Anterior cingulate cortex (tissue), 58 donors: ENCODE measurements around the gene NEDD4.
"Not testable (repeated sequence)": the region's sequence is repeated elsewhere in the genome, so short reads cannot be mapped to it uniquely, and the experiment has no call there.

Source experiments
- DNase-seq, 58 donors: peaks; one replicate each; lab custom pipeline; 2025; lab: John Stamatoyannopoulos, UW

NEDD4 gene

DNA sequence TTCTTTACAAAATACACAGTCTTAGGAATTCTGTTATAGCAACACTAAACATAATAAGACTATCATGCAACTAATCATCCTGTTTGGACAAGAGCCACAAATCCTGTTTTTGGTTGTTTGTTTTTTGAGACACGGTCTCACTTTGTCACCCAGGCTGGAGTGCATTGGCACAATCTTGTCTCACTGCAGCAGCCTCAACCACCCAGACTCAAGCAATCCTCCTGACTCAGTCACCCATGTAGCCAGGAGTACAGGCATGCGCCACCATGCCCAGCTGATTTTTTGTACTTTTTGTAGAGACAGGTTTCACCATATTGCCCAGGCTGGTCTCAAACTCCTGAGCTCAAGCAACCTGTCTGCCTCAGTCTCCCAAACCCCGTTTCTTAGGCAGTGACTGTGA is 28.3 kb downstream of the NEDD4 start:
- no peak for DNase-seq

DNA sequence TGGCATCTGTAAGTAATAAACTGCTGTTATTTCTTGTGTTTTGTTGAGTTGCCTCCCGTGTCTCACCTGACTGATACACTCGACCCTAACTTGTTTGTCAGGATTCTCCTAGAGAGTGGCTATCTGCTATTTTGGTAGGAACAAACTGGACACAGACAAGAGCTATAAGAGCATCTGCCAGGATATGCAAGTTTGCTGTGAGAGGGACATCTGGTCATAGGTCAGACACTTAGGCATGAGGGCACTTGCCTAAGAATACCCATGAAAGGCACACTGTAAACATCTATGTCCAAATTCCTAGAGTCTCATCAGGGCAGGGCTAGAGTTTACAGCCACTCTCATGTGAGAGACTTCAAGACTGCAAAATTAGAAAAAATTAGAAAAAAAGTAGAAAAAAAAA is 32.5 kb downstream of the NEDD4 start:
- DNase-seq: no peak

DNA sequence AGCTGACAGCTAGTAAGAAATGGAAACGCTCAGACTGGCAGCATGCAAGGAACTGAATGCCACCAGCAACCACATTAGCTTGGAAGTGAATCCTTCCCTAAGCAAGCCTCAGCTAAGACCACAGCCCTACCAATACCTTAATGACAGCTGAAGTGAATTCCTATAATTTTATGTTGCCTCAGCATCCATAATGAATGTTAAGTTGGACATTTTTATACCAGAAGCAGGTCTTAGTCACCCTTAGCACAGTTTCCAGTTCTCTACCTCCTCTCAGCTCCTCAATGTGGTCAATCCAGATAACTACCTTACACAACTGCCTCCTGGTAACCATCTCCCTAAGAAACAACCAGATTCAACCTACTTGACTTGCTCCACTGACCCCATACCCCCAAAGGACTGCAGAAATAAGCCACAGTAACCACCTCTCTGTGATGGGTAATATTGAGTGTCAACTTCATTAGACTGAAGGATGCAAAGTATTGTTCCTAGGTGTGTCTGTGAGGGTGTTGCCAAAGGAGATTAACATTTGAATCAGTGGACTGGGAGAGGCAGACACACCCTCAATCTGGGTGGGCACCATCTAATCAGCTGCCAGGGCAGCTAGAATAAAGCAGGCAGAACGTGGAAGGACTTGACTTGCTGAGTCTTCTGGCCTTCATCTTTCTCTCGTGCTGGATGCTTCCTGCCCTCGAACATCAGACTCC is 33.5 kb downstream of the NEDD4 start:
- no peak for DNase-seq

DNA sequence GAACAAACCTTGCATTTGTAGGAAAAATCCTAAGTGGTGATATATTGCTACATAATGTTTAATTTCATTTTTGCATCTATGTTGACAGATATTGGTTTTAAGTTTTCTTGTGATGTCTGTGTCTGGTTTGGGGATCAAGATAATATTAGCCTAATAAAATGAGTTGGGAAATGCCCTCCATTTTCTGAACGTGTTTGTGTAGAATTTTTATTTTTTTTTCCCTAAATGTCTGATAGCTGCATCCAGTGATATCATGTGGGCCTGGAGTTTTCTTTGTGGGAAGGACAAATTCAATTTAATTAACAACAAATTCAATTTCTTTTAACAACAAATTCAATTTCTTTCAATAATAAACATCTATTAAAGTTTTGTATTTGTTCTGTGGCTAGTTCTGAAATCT is 35.1 kb downstream of the NEDD4 start:
- DNase-seq: no peak

DNA sequence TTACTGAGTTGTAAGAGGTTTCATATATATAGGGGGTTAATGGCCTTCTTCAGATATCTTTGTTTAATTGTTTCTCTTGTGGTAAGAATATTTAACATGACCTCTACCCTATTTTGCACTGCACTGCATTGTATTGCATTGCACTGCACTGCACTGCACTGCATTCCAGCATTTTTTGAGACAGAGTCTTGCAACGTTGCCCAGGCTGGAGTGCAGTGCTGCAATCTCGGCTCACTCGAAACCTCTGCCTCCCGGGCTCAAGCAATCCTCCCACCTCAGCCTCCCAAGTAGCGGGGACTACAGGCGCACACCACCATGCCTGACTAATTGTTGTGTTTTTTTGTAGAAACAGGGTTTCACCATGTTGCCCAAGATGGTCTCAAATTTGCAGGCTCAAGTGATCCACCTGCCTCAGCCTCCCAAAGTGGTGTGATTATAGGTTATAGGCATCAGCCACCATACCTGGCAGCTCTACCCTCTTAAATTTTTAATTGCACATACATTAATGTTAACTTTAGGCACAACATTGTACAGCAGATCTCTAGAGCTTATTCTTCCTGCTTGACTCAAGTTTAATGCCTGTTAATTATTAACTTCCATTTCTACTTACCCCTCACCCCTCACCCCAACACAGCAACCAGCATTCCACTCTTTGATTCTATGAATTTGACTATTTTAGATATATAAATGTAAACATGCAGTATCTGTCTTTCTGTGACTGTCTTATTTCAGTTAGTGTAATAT is 38.4 kb downstream of the NEDD4 start:
- DNase-seq: no peak

DNA sequence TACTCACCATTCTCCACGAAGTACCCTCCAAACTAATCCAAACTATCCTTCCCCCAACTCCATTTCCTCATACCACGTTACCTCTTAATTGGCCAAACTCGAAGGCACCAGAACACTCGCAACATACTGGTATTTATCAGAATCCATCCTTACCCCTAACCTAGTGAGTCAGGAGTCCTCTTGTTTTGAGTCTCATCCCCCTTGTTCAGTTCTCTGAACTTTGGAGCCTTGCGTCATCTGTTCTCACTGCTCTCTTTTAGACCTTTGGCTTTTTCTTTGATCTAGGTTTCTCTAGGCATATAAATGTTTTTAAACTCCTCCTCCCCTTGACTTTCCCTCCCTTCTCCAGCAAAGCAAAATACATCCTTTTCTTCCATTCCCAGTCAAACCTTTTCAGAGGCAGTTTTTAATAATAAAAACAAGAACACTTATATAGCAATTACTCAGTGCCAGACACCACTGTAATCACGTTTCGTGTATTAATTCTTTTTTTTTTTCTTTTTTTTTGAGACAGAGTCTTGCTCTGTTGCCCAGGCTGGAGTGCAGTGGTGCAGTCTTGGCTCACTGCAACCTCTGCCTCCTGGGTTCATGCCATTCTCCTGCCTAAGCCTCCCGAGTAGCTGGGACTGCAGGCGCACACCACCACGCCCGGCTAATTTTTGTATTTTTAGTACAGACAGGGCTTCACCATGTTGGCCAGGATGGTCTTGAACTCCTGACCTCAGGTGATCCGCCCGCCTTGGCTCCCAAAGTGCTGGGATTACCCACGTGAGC is 40.7 kb downstream of the NEDD4 start:
- not testable (repeated sequence) for DNase-seq

DNA sequence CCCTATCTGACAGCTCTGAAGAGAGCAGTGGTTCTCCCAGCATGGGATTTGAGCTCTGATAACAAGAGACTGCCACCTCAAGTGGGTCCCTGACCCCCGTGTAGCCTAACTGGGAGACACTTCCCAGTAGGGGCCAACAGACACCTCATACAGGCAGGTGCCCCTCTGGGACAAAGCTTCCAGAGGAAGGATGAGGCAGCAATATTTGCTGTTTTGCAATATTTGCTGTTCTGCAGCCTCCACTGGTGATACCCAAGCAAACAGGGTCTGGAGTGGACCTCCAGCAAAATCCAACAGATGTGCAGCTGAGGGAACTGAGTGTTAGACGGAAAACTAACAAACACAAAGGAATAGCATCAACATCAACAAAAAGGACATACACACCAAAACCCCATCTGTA is 48.8 kb downstream of the NEDD4 start:
- not testable (repeated sequence) for DNase-seq

DNA sequence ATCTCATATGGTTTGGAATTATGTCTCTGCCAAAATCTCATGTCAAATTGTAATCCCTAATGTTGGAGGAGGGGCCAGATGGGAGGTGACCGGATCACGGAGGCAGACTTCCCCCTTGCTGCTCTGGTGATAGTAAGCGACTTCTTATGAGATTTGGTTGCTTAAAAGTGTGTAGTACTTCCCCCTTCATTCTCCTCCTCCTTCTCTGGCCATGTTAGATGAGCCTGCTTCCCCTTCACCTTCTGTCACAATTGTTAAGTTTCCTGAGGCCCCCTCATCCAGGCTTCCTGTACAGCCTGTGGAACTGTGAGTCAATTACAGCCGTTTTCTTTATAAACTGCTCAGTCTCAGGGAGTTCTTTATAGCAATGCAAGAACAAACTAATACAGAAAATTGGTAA is 51.1 kb downstream of the NEDD4 start:
- DNase-seq: no peak

DNA sequence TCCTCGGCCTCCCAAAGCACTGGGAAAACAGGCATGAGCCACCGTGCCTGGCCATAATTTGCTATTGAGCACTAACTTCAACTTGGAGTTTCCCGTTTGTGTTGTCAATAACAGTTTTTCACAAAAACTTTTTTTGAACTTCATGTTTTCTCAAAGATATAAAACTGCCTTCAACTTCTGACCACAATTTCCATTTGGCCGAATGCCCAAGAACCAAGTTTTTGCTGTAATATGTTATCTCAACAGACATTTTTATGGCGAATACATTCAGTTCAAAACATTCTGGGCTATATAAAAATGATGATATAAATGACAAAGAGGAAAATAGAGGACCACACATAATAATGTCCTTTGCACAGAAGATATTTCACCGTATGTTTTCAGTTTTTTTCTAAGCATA is 56.4 kb downstream of the NEDD4 start:
- no peak for DNase-seq

DNA sequence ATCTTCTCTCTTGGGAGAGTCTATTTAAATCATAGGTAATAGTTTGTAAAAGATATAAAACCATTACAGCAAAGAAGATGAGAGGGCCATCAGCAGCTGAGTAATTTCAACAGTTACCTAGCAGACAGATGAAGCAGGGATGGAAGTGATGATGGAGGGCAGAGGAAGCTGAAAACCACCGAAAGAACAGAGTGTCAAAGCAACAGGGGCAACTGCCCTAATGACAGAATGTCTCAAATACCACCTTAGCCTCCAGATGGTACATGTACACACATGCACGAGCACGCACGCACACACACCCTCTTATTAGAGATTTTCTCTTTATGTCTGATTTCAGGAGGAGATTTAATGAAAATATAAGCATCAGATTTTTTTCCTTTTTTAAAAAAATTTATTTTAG is 64.5 kb downstream of the NEDD4 start:
- no peak for DNase-seq

DNA sequence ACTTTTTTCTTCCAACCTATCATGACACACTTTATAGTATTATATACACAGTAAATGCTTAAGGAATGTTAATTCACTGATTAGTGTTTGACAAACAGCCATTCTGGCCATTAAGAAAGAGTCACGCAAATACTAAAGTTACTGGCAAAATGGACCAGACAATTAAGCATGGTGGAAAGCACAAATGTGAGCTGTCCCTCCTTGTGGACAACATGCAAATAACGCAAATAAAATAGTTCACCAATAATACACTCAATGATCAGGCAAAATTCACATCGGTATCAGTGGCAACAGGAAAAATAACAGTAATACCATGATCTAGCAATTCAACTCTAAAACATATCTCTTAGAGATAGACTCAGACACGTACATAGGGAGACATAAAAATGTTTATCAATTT is 71.7 kb downstream of the NEDD4 start:
- no peak for DNase-seq

DNA sequence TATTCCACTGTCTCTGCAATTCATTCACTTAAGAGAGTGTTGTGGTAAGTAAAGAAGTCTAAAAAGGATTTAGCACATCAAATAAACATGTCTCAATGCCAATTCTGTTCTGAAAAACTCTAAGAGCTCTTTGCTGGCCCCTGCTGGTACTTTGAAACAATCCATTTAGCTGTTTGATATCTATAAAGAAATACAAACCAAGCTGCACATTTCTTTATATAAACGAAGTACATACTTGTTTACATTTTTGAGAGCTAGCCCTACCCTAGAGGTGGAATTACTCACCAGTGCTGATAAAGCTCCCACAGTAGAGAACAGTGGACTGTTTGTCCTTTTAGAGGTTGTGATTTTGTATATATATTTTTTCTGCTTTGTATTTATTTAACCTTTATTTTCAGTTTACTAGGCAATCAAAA is 75.5 kb downstream of the NEDD4 start:
- DNase-seq: peak in 1 of 58 donors; percentile 4

DNA sequence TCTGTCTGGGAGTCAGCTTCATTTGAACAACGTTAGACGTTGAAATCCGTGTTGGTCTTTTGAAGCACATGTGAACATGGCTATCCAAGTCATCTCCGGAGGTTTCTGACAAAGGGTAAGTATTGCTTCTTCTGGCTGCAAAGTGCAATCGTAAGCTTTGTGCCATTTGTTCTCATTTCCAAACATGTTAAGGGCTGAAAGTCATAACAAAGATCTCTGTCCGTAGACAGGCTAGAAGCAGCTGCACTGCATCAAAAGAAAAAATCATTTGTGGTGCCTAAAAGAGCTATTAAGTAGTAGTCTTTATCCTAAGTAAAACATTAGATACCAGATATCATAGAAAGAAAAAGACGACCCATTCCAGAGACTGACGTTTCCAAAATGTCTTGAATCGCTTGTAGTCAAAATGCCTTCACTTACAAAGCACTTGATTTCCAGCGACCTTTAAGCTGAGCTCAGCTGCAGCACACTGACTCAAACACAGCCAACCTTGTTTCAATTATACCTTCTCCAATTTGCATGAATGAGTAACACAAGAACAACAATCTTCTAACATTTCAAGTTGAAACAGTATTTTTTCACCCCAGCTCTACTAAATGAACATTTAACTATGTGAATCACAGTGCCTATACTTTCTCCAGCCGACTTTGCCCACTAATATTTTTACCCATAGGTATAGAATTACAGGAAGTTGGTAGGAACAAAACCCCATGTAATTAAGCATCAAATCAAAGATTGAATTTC is 76.6 kb downstream of the NEDD4 start:
- no peak for DNase-seq

DNA sequence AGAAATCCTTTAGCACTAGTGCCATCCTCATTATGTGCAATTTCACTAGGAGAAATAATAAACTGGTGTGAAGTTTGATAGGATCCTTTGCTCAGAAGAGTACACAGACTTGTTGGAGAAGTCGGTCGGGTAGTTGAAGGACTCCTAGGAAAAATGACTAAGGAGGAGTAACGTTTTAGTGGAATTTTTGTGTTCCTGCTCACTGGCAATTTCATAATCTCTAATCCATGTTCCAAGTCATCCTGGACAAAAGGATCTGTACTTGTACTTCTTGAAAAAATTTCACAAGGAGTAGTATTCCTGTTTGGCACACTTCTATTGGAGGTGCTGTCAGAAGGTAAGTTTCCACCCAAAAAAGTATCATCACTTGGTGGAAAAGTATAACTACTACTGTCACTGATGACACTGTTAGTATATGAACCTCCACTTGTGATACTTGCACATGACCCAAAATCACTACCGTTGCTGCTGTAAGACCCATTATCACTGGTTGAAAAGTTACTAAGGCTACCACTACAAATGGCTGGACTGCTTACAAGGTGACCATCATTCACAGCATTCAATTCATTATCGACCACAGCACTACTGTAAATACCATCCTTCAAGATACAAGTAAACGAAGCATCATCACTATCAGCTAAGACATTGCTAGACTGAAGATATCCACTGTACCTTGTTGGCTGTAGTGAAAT is 77.4 kb downstream of the NEDD4 start:
- DNase-seq: no peak

DNA sequence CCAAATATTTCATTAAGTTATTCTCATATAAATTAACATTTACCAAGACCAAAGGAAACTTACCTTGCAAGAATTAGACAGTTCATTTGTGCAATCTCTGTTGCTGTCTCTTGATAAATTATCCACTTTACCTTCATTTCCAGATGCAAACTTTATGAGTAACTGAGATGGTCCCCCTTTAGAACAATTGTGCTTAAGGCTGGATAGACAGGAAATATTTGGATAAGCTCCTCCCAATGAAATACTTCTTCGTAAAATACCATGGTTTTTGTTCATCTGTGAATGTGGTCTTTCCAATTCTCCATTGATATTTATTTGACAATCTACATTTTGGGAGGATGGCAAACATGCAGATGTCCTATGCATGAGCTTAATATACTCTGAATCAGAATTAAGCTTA is 78.2 kb downstream of the NEDD4 start:
- no peak for DNase-seq

DNA sequence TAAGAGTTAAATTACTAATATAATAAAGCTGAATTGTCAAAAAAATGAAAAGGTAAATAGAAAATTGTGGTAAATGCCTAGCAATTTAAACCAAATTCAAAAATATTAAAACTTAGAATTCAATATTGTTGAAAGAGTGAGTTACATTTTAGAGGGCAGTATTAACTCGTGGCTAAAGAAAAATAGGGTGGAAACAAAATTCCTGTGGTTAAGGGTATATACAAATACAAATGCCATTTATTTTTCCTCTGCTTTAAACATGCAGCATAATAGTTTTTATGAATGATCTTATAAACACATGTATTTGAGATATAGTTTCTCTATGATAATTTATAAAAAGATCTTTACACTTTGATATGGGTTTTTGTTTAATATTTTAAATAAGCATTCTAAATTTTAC is 79.0 kb downstream of the NEDD4 start:
- no peak for DNase-seq

DNA sequence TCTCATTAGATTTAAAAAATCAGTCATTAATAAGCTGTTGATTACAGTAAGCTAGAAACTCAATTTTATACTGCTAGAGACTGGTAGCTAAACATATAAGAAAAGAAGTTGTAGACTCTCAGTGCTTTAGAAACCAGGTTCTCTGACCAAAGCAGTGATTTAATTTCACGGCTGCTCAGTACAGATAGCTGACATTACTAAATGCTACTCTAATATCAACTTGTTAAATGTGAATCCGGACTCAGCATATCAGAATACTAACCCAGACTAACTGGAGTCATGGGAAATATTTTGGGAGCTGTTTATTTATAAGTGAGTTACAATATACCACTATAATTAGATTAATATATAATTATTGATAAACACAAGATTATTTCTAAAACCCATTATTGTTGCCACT is 80.4 kb downstream of the NEDD4 start:
- no peak for DNase-seq

DNA sequence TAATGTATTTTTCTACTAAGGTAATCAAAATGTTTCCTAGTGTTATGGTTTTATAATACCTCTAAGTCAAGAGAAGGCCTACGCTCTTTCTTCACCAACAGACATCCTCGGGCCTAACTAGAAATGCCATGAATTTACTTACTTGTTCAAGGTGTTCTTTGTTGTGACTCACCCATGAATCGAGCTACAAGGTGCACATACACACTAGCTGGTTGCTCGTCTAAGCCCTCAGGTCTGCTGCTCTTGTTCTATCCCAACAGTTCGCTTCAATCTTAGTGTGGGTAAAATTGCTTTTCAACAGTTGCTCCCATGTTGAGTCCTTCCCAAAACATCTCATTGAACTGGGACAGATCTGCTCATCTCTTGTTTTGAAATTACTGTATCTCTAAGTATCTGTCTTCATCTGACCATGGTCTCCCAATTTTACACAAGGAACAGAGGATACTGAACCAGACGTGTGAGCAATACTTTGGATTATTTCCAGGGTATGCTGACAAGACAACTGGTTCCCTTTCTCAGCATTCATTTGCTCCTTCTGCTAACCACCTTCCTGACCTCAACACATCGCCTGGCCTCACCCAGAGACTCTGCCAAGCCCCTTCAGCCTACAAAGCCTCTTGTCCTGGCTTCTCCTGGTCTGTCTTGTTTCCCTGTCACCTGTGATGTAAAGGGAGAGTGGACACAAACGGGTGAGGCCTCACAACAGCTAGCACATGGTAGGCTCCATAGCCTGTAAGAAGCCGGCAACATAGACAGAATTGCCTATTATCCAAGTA is 84.2 kb downstream of the NEDD4 start:
- DNase-seq: no peak

DNA sequence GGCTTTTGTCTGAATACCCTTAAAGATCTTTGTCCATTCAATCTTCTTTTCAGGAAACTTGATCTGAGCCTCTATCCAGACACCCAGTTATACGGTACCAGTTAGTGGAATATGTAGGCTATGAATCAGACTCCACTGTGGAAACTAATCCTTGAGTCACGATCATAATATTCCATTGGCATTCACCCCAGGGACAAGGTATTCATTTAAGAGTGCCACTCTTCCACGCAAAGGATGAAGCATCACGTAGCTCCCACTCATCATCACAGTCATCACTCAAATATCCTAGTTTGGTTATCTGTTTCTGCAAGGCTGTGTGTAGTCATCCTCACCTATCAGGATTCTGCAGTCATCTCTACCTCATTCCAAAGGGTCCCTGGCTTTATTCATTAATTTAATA is 85.6 kb downstream of the NEDD4 start:
- DNase-seq: no peak
